ENCODE results near the gene DAB1.

Gene DAB1

DNA sequence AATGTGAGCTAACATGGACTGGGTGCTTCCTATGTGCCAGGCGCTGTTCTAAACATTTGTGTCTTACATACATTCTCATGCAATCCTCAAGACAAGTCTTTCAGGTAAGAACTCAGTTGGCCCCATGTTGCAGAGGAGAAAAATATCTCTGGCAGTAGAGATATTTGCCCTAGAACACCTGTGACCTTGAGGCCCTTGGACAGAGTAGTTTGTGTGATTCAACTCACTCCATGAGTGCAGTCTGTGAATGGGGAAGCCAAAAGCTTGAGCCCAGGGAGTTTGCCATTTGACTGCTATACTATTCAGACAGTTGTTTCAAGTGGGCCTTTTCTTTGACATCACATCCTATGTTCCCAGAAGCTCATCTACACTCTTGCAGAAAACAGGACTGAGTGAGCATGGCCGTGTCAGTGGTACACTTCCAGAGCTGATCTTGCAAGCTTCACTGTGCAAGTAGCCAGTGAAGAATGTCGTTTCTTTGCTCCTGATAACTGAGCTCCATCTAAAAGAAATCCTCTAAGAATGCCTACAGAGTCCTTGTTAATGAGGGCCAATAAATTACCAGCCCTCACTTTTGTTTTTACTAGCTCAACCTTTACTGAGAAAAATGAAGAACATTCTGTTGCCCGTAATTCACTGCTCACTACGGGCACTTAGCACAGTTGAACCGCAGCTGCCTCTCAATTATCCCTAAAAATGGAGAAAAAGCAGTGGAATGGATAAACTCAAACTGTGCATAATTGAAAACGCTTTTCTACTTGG lies 359.3 kb downstream of the DAB1 start:
- H3K4me1 ChIP-seq (ENCODE audit: control insufficient read depth, low read length), result no peaks in the 10 kb centered on the region

DNA sequence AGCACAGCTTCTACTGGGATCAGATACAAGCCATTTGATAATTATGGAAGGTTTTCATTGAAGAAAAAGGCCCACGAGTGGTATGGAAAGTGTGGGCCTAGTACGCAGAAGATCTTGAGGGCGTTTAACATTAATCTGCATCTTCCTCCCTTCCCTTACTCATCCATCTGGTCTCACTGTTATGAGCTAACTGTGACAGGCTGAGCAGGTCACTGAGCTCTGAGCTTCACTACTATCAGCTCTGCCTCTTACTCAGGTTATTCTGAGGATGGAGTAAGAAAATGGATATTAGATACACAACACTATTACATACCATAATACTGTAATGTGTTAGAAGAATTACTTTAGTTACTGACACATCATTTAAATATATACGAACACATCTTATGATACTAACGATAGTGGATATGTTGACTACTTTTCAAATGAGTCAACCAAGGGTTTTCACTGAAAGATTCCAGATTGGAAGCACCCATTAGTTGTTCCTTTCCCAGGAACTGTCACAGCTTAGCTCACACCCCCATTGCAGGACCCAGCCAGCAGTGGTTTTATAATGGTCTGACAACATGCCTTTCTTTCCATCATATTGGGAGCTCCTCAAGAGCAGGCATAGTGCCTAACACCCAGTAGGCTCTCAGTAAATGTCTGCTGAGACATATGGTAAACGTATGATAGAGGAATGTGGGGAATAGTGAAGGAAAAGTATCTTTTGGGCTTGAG lies 360.3 kb downstream of the DAB1 start:
- no peak for TF ChIP-seq EZH2phosphoT487 (IDR thresholded peaks at IDR 0.05; ENCODE audit: borderline replicate concordance, low read length)
- no peak for TF ChIP-seq CTCF (IDR thresholded peaks at IDR 0.05; ENCODE audit: low read depth, low read length, poor library complexity, severe bottlenecking)
- H3K4me3 ChIP-seq (ENCODE audit: low read length), result no peak overlapping the region

More for the DNA sequence above, 359.3 kb downstream of the DAB1 start:
- Histone ChIP-seq H3F3A (ENCODE audit: control insufficient read depth, insufficient read depth) (no peaks in the 10 kb centered on the region), H3K79me2 (ENCODE audit: control insufficient read depth, low read length) (no peaks in the 10 kb centered on the region), H3K9me3 (ENCODE audit: control insufficient read depth, insufficient read depth, low read length) (no peaks in the 10 kb centered on the region), H3K27me3 (ENCODE audit: control insufficient read depth, low read length) (no peaks in the 10 kb centered on the region), H3K9me2 (replicated peaks; ENCODE audit: control insufficient read depth, low read length) (no peaks in the 10 kb centered on the region), H3K4me2 (ENCODE audit: low read length) (no peak overlapping the region), H4K20me1 (ENCODE audit: control insufficient read depth, insufficient read depth, low read depth, low read length) (no peaks in the 10 kb centered on the region), H3K4me3 (ENCODE audit: low read length) (no peak overlapping the region), H3K27ac (ENCODE audit: low read depth, low read length) (no peak overlapping the region), H3K36me3 (ENCODE audit: control insufficient read depth, low read length) (no peaks in the 10 kb centered on the region)
- TF ChIP-seq EZH2phosphoT487 (IDR thresholded peaks at IDR 0.05; ENCODE audit: borderline replicate concordance, low read length) (no peak), CTCF (IDR thresholded peaks at IDR 0.05; ENCODE audit: low read depth, low read length, poor library complexity, severe bottlenecking) (no peak)

DNA sequence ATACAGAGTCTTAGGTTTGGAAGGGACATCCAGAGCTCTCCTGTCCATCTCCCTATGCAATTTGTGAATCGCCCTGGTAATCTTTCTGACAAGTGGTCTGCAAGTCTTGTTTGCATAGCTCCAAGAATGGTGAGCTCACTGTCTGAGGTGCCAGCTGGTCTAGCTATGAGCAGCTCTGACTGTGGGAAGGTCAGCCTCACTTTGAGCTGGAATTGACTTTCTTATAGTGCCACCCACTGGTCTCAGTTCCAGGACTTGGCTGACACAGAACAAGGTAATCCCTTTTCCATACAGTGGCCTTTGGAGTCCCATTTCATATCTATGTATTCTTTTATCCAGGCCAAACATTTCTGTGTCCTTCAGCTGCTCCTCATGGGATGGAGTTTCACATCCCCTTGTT lies 362.5 kb downstream of the DAB1 start:
- no peaks in the 10 kb centered on the region for H3K79me2 ChIP-seq (ENCODE audit: control insufficient read depth, low read length)
- H4K20me1 ChIP-seq (ENCODE audit: control insufficient read depth, insufficient read depth, low read depth, low read length), result no peaks in the 10 kb centered on the region
- H3K27ac ChIP-seq (ENCODE audit: low read depth, low read length), result no peak overlapping the region
- no peaks in the 10 kb centered on the region for H3K4me1 ChIP-seq (ENCODE audit: control insufficient read depth, low read length)
- H3K4me2 ChIP-seq (ENCODE audit: low read length), result no peak overlapping the region
- no peaks in the 10 kb centered on the region for H3K36me3 ChIP-seq (ENCODE audit: control insufficient read depth, low read length)
- TF ChIP-seq EZH2phosphoT487 (IDR thresholded peaks at IDR 0.05; ENCODE audit: borderline replicate concordance, low read length), result no peak
- TF ChIP-seq CTCF (IDR thresholded peaks at IDR 0.05; ENCODE audit: low read depth, low read length, poor library complexity, severe bottlenecking), result no peak
- no peaks in the 10 kb centered on the region for H3K27me3 ChIP-seq (ENCODE audit: control insufficient read depth, low read length)
- H3K4me3 ChIP-seq (ENCODE audit: low read length), result no peak overlapping the region
- H3K9me2 ChIP-seq (replicated peaks; ENCODE audit: control insufficient read depth, low read length), result no peaks in the 10 kb centered on the region
- no peaks in the 10 kb centered on the region for H3K9me3 ChIP-seq (ENCODE audit: control insufficient read depth, insufficient read depth, low read length)
- H3F3A ChIP-seq (ENCODE audit: control insufficient read depth, insufficient read depth), result no peaks in the 10 kb centered on the region

More for the DNA sequence above, 360.3 kb downstream of the DAB1 start:
- Histone ChIP-seq H3K27me3 (ENCODE audit: control insufficient read depth, low read length) (no peaks in the 10 kb centered on the region), H3K79me2 (ENCODE audit: control insufficient read depth, low read length) (no peaks in the 10 kb centered on the region), H4K20me1 (ENCODE audit: control insufficient read depth, insufficient read depth, low read depth, low read length) (no peaks in the 10 kb centered on the region), H3K36me3 (ENCODE audit: control insufficient read depth, low read length) (no peaks in the 10 kb centered on the region), H3K27ac (ENCODE audit: low read depth, low read length) (no peak overlapping the region), H3K9me3 (ENCODE audit: control insufficient read depth, insufficient read depth, low read length) (no peaks in the 10 kb centered on the region), H3F3A (ENCODE audit: control insufficient read depth, insufficient read depth) (no peaks in the 10 kb centered on the region), H3K9me2 (replicated peaks; ENCODE audit: control insufficient read depth, low read length) (no peaks in the 10 kb centered on the region), H3K4me1 (ENCODE audit: control insufficient read depth, low read length) (no peaks in the 10 kb centered on the region), H3K4me2 (ENCODE audit: low read length) (no peak overlapping the region)

Measured in DOHH2 (cell line).